ENCODE measurements around the gene SLC9A5.

GRCh38 chr16:67286441-67287235 is 37.9 kb downstream of the SLC9A5 start:
- TF ChIP-seq CTCF (IDR thresholded peaks at IDR 0.05) (no peak), EP300 (IDR thresholded peaks at IDR 0.05) (no peak)
